Stimulated activated CD4-positive, alpha-beta T cell treated with anti-CD3 and anti-CD28 coated beads, TNF-alpha, amount 100 ng/mL, for 1 hour (primary cell): ENCODE data around the gene SLC5A1.
"Not testable (repeated sequence)": the region's sequence is repeated elsewhere in the genome, so short reads cannot be mapped to it uniquely, and the experiment has no call there.

Source experiments
- DNase-seq, 3 donors: peaks; one replicate each; pipeline ENCODE4 v3.0.0-alpha.2; 2020; ENCODE audit warnings: low read depth in 3 of 3, low spot score in 1 of 3

Gene SLC5A1

DNA sequence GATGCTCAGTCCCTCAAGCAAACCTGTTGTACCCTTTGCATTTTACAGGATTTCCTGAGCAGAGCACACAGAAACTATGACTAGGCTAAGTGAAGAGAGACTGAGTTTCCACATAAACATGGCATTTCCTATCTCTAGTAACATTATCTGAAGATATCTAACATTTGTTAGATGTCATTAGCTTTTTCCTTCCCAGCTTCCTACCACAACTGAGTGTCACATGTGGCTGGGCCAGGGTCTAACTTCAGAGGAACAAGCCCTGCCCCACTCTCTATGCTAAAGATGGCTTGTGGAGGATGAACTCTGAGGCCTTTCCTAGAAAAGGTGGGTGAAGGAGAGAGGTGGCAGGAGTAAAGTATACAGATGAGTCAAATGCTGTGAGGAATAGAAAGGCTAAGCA is 99.5 kb downstream of the SLC5A1 start:
- DNase-seq, result no peak

DNA sequence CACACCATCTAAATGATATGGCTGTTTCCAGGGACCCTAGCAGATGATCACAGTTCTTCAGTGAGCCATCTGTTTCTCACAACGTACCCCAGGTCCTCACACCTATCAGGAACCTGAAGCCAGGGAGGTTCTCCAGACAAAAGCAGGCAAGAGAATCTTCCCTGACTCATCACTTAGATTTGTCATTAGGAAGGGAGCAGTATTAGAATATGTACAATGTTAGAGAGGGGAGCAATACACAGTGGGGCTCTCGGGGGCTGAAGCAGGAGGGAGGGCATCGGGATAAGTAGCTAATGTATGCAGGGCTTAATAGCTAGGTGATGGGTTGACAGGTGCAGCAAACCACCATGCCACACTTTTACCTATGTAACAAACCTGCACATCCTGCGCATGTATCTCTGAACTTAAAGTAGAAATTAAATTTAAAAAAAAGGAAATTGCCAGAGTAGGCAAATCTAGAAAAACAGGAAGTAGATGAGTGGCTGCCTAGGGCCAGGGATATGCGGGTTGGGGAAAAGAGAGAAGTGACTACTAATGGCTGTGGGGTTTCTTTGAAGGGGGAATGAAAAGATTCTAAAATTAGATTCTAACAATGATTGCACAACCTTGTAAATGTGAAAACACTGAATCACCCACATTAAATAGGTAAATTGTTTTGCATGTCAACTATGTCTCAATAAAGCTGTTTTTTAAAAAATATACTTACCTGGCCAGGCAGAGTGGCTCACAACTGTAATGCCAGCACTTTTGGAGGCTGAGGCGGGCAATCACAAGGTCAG is 101.6 kb downstream of the SLC5A1 start:
- DNase-seq, result no peak

DNA sequence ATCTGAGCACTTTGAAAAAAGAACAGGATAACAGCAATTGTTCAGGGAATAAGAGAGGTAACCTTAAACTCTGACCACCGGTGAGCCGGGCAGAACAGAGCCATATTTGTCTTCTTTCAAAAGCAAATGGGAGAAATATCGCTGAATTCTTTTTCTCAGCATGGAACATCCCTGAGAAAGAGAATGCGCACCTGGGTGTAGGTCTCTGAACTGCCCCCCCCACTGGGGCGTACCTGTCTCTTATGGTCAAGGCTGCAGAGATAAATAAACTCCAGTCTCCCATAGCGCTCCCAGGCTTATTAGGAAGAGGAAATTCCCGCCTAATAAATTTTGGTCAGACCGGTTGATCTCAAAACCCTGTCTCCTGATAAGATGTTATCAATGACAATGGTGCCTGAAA is 104.1 kb downstream of the SLC5A1 start:
- not testable (repeated sequence) for DNase-seq

DNA sequence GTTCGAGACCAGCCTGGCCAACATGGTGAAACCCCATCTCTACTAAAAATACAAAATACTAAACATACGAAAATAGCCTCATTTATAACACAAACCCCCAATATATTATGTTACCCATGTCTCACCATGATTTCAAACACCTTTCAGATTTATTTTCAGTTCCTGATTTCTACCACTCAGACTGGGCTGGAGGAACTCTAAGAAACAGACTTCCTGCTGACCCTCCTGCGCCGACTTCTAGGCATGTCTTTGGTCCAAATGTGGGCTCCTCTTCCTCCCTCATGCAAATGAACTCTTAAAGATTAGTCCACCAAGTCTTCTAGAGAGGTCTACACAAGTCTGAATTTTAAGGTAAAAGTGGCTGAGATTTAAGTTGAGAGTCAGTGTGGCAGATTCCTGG is 105.3 kb downstream of the SLC5A1 start:
- DNase-seq, result not testable (repeated sequence)

DNA sequence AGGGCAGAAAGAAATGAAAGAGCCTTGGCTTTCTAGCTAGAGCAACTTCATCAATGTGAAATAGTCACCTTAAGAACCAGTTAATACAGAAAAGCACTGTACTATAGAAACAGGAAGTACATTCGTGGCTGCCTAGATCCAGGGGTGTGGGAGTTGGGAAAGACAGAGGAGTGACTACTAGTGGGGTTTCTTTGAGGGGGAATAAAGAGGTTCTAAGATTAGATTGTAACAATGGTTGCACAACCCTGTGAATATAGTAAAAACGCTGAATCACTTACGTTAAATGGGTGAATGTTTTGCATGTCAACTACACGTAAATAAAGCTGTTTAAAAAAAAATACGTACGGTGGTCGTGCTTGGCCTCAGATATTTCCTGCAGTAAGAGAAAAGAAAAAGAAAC is 107.6 kb downstream of the SLC5A1 start:
- DNase-seq, result not testable (repeated sequence)

DNA sequence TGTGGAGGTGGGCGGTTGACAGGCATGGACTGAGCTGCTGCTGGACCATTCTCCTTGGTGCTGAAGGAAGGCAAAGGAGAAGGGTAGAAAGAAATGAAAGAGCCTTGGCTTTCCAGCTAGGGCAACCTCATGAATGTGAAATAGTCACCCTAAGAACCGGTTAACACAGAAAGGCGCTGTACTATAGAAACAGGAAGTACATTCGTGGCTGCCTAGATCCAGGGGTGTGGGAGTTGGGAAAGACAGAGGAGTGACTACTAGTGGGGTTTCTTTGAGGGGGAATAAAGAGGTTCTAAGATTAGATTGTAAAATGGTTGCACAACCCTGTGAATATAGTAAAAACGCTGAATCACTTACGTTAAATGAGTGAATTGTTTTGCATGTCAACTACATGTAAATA is 108.6 kb downstream of the SLC5A1 start:
- DNase-seq, result not testable (repeated sequence)

DNA sequence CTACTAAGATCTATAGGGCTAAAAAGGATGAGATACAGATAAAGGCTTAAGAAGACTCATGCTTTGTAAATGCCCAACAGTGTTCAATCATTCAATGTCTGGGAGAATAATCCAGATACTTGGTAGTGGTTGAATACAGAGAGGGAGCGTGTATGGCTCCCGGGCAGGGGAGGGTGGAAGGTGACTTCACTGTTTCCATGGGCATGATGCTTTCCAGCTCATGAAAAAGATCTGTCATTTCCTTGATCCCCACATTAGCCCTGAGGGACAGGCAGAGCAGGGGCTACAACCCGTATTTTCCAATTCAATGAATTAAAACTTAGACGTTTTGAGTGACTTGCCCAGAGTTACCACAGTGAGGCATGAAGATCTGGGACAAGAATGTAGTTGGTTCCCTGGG is 111.7 kb downstream of the SLC5A1 start:
- DNase-seq, result not testable (repeated sequence)

DNA sequence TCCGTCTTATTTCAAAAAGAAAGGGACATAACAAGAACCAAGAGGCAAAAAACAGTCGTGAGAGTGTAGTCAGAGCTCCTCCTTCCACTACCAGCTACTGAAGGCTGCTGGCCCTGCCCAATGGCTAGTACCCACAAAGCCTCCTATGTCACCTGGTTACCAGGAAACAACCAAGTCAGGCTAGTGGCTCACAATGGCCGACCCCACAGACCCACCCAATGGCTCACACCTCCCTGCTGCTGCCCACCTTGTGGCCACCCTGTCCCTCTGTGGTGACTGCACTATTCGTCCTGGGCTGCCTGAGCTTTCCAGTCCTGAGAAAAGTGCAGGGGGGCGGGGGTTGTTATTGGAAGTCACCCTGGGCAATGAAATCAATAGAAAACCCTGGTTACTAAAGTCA is 114.6 kb downstream of the SLC5A1 start:
- DNase-seq, result not testable (repeated sequence)

DNA sequence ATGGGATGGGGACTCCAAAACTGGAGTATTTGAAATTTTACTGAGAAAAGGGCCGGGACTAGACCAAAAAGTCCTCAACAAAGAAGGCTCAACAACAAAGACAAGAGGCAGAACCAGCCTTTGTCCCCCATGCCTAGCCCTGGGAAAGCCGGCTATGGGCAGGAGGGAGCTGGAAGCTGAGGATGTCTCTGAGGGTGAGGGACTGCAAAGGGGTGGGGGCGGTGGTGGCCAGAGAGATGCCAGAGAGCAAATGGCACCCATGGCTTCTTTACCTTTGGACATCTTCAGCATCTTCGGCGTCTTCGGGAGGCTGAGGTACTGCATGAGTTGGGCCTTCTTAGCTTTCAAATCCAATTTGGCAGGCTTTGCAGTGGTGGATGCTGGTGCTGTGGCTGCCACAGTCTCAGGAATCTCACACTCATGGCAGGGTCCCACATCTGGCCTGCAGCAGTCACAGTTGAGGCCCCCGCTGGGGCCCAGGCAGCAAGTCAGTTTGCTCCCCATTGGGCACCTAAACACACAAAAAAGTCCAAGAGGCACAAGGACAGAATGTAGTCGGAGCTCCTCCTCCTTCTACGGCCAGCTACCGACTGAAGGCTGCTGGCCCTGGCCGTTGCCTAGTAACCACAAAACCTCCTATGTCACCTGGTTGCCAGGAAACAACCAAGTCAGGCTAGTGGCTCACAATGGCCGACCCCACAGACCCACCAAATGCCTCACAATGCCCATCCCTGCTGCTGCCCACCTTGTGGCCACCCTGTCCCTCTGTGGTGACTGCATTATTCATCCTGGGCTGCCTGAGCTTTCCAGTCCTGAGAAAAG is 115.9 kb downstream of the SLC5A1 start, which contains the start of gene C22orf42:
Gene C22orf42 (minus strand): TSS at position 592 of the 822 bp plus-strand sequence. CDS start 88 bp downstream, at position 504.
- DNase-seq, result no peak

DNA sequence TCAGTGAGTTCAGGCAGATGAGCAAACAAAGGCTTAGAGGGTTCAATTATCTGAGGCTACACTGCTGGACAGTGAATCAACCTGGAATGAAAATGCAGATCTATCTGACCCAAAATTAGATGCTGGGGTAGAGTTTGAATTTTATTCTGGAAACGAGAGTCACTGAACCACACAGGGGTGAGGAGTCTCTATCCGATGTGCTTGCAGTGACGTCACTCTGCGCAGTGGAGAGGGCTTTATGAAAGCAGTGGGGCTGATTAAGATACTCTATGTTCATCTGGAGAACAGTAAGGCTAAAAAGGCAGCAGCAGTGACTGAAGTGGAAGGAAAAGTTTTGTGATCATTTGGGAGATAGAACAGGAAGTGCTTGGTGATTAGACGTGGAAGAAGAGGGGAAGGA is 117.3 kb downstream of the SLC5A1 start:
- not testable (repeated sequence) for DNase-seq
